Mesendoderm (in vitro differentiated cells): Measurements from ENCODE around the gene TNNT3.

ENCODE experiments used
- DNase-seq: peaks from one replicate; pipeline ENCODE4 v3.0.0; 2013
- H2AK5ac ChIP-seq: 2 replicates; pipeline ENCODE4 v1.6.1; 2013; ENCODE audit warnings: low read length, inconsistent platforms
- H2BK120ac ChIP-seq: 2 replicates; pipeline ENCODE4 v1.6.1; 2013; ENCODE audit warnings: low read depth, mild to moderate bottlenecking, low read length, moderate library complexity, mixed read lengths
- H2BK15ac ChIP-seq: replicated peaks from 2 replicates; pipeline ENCODE4 v1.6.1; 2013; ENCODE audit warnings: low read depth, mild to moderate bottlenecking, moderate library complexity
- H2BK5ac ChIP-seq: 2 replicates; pipeline ENCODE4 v1.6.1; 2013; ENCODE audit warnings: low read length, inconsistent platforms
- H3K18ac ChIP-seq: 2 replicates; pipeline ENCODE4 v1.6.1; 2013; ENCODE audit warnings: mild to moderate bottlenecking, low read length, mixed read lengths
- H3K23ac ChIP-seq: one replicate; pipeline ENCODE4 v1.6.1; 2013; ENCODE audit warnings: low read length
- H3K27ac ChIP-seq: 2 replicates; pipeline ENCODE4 v1.5.1; 2013; ENCODE audit warnings: low read depth, mild to moderate bottlenecking, inconsistent platforms, low read length, moderate library complexity
- H3K27me3 ChIP-seq: 2 replicates; pipeline ENCODE4 v1.6.1; 2013; ENCODE audit warnings: low read length, control low read depth, mild to moderate bottlenecking, inconsistent platforms; ENCODE audit not compliant: insufficient read depth, poor library complexity
- H3K36me3 ChIP-seq: 2 replicates; pipeline ENCODE4 v1.6.1; 2013; ENCODE audit warnings: low read length, inconsistent platforms; ENCODE audit not compliant: control insufficient read depth, insufficient read depth
- H3K4ac ChIP-seq: one replicate; pipeline ENCODE4 v1.6.1; 2013; ENCODE audit warnings: low read depth, mild to moderate bottlenecking, low read length, moderate library complexity
- H3K4me1 ChIP-seq: 2 replicates; pipeline ENCODE4 v1.6.1; 2013; ENCODE audit warnings: low read depth, low read length, inconsistent platforms; ENCODE audit not compliant: control insufficient read depth
- H3K4me2 ChIP-seq: 2 replicates; pipeline ENCODE4 v1.6.1; 2013; ENCODE audit warnings: low read length
- H3K4me3 ChIP-seq: 2 replicates; pipeline ENCODE4 v1.5.1; 2013; ENCODE audit warnings: mild to moderate bottlenecking, low read length
- H3K56ac ChIP-seq: one replicate; pipeline ENCODE4 v1.6.1; 2013; ENCODE audit warnings: low read length
- H3K79me1 ChIP-seq: 2 replicates; pipeline ENCODE4 v1.6.1; 2013; ENCODE audit warnings: low read length, inconsistent platforms
- H3K79me2 ChIP-seq: 2 replicates; pipeline ENCODE4 v1.6.1; 2013; ENCODE audit warnings: mild to moderate bottlenecking, low read length; ENCODE audit not compliant: control insufficient read depth, insufficient read depth
- H3K9ac ChIP-seq: 2 replicates; pipeline ENCODE4 v1.6.1; 2013; ENCODE audit warnings: low read length, inconsistent platforms
- H4K5ac ChIP-seq: one replicate; pipeline ENCODE4 v1.6.1; 2013; ENCODE audit warnings: low read length
- H4K8ac ChIP-seq: one replicate; pipeline ENCODE4 v1.6.1; 2013; ENCODE audit warnings: low read depth, mild to moderate bottlenecking, control low read depth, low read length, moderate library complexity
- WGBS: extraction: QIAGEN DNeasy Blood & Tissue Kit; methylation state at CpG from one replicate; pipeline ENCODE4 v1.1.7; 2013; ENCODE audit warnings: low lambda C conversion rate, missing lambda C conversion rate; ENCODE audit not compliant: insufficient coverage; ENCODE audit errors: extremely low coverage; 5-methylcytosine and 5-hydroxymethylcytosine counted together

Gene TNNT3

DNA sequence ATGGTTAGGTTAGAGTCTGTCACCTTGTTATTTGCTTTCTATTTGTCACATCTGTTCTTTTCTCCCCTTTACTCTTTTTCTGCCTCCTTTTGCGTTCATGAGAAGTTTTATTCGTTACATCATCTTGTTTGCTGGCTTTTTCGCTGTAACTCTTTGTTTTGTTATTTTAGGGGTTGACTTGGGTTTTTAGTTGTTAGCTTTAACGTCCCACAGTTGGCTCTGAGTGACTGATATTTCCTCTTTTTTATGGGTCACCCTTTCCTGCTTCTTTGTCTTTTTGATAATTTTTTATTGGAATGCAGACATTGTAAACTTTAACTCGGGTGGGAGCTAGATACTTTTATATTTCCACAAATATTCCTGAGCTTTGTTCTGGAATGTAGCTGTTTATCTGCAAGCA, 13.3 kb upstream of the TNNT3 start:
- Histone ChIP-seq H2AK5ac (no peak overlapping the region), H3K79me1 (no peaks in the 10 kb centered on the region), H3K79me2 (no peaks in the 10 kb centered on the region), H4K8ac (no peak overlapping the region), H3K56ac (no peak overlapping the region), H3K4me1 (no peaks in the 10 kb centered on the region), H3K4me3 (no peak overlapping the region), H2BK5ac (no peak overlapping the region), H4K5ac (no peak overlapping the region), H2BK15ac (no peak overlapping the region), H2BK120ac (no peak overlapping the region), H3K4me2 (no peak overlapping the region), H3K4ac (no peak overlapping the region), H3K23ac (no peak overlapping the region), H3K18ac (no peak overlapping the region), H3K27me3 (no peaks in the 10 kb centered on the region), H3K36me3 (no peaks in the 10 kb centered on the region), H3K9ac (no peak overlapping the region), H3K27ac (no peak overlapping the region)
- no CpG with 5 or more reads among the region's 5 CpGs for WGBS
- no peak for DNase-seq

DNA sequence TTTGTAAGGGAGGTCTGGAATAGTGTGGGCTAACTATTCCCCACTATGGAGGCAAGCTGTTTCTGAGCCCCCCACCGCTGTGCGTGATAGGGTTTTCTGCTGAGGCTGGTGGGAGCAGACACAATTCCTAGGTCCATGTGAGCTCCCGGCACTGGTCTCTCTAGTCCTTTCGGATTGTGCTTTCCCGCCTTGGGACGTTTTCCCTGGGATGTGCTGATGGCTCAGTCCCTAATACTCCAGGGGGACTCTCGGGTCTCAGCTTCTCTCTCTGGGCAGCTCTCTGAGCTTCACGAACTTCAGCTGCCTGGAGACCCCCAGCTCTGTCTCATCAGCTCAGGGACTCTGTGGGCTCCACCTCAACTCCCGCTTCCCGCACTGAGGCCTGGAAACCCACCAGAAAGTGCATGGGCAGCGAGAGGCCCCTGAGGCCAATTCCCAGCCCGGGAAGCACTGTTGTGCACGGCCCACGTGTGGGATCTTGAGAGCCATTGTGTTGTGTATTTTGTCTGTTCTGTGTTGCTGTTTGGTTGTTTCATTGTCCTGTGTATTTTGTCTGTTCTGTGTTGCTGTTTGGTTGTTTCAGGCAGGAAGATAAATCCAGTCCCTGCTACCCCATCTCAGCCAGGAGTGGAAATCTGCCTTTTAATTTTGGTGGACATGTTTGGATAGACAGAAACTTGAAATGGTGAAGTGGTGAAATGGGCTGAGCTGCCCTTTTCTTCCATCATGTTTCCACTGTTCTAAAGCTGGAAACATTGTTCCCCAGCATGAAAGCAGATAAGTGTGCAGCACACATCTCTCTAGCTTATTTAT, 12.7 kb upstream of the TNNT3 start:
- no peak overlapping the region for H2BK120ac ChIP-seq
- no peak overlapping the region for H3K9ac ChIP-seq

DNA sequence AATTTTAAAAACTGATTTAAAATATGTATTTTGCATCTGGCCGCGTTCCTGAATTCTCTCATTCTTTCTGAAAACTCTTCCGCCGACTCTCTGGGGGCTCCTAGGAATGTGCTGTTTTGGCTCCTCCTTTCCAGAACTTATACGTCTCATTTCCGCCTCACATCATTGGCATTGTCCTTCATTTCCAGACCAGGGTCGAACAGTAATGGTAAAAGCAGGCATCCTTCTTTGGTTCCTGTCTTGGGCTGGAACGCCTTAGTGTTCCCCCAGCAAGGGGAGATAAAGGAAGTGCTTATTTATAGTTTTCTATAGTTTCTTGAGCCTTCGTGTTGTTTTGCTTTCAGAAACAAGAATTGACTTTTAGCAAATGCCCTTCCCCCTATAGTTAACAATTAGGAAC, 10.9 kb upstream of the TNNT3 start:
- no CpG with 5 or more reads among the region's 9 CpGs for WGBS
- no peak overlapping the region for H3K23ac ChIP-seq

More for the DNA sequence above, 12.7 kb upstream of the TNNT3 start:
- no peaks in the 10 kb centered on the region for H3K79me2 ChIP-seq
- H2AK5ac ChIP-seq: no peak overlapping the region
- no peak overlapping the region for H4K8ac ChIP-seq
- H3K79me1 ChIP-seq: no peaks in the 10 kb centered on the region
- H3K36me3 ChIP-seq: no peaks in the 10 kb centered on the region
- no peak overlapping the region for H3K4me2 ChIP-seq
- WGBS: no CpG with 5 or more reads among the region's 14 CpGs
- H2BK5ac ChIP-seq: no peak overlapping the region
- no peak overlapping the region for H3K18ac ChIP-seq
- no peak overlapping the region for H3K56ac ChIP-seq
- H3K4ac ChIP-seq: no peak overlapping the region
- no peak for DNase-seq
- H3K4me1 ChIP-seq: no peaks in the 10 kb centered on the region
- no peak overlapping the region for H2BK15ac ChIP-seq
- H3K23ac ChIP-seq: no peak overlapping the region
- no peak overlapping the region for H3K27ac ChIP-seq
- no peak overlapping the region for H4K5ac ChIP-seq
- no peak overlapping the region for H3K4me3 ChIP-seq
- H3K27me3 ChIP-seq: no peaks in the 10 kb centered on the region

DNA sequence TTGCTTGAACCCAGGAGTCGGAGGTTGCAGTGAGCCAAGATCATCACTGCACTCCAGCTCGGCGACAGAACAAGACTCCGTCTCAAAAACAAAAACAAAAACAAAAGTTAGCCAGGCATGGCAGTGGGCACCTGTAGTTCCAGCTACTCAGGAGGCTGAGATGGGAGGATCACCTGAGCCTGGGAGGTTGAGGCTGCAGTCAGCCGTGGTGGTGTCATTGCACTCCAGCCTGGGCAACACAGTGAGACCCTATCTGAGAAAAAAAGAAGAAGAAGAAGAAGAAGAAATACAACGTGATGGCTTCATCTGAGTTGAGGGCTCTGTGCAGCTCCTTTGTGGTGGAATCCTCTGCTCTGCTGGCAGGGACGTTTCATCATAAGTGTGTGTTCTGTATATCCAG, 10.0 kb upstream of the TNNT3 start:
- H3K23ac ChIP-seq: no peak overlapping the region
- H2BK15ac ChIP-seq: no peak overlapping the region
- H2AK5ac ChIP-seq: no peak overlapping the region
- no peaks in the 10 kb centered on the region for H3K4me1 ChIP-seq
- H3K56ac ChIP-seq: no peak overlapping the region
- DNase-seq: no peak
- no peaks in the 10 kb centered on the region for H3K27me3 ChIP-seq
- no peak overlapping the region for H3K9ac ChIP-seq
- WGBS: no CpG with 5 or more reads among the region's 7 CpGs
- no peak overlapping the region for H3K4ac ChIP-seq
- no peak overlapping the region for H3K18ac ChIP-seq
- no peak overlapping the region for H4K5ac ChIP-seq
- H3K4me2 ChIP-seq: no peak overlapping the region
- no peak overlapping the region for H4K8ac ChIP-seq
- H3K4me3 ChIP-seq: no peak overlapping the region
- H3K27ac ChIP-seq: no peak overlapping the region
- no peaks in the 10 kb centered on the region for H3K36me3 ChIP-seq
- H2BK5ac ChIP-seq: no peak overlapping the region
- no peak overlapping the region for H2BK120ac ChIP-seq
- no peaks in the 10 kb centered on the region for H3K79me1 ChIP-seq
- H3K79me2 ChIP-seq: no peaks in the 10 kb centered on the region

More for the DNA sequence above, 10.9 kb upstream of the TNNT3 start:
- H2BK120ac ChIP-seq: no peak overlapping the region
- no peak overlapping the region for H3K4me3 ChIP-seq
- no peak overlapping the region for H3K4me2 ChIP-seq
- H3K9ac ChIP-seq: no peak overlapping the region
- H3K79me1 ChIP-seq: no peaks in the 10 kb centered on the region
- H3K4ac ChIP-seq: no peak overlapping the region
- no peak overlapping the region for H2AK5ac ChIP-seq
- H3K27ac ChIP-seq: no peak overlapping the region
- no peak overlapping the region for H4K5ac ChIP-seq
- no peak for DNase-seq
- peak overlapping the region; percentile 14 for H3K18ac ChIP-seq
- H3K27me3 ChIP-seq: no peaks in the 10 kb centered on the region
- H3K36me3 ChIP-seq: no peaks in the 10 kb centered on the region
- no peaks in the 10 kb centered on the region for H3K4me1 ChIP-seq
- no peak overlapping the region for H2BK15ac ChIP-seq
- H3K56ac ChIP-seq: no peak overlapping the region
- H4K8ac ChIP-seq: no peak overlapping the region
- no peak overlapping the region for H2BK5ac ChIP-seq
- H3K79me2 ChIP-seq: no peaks in the 10 kb centered on the region

DNA sequence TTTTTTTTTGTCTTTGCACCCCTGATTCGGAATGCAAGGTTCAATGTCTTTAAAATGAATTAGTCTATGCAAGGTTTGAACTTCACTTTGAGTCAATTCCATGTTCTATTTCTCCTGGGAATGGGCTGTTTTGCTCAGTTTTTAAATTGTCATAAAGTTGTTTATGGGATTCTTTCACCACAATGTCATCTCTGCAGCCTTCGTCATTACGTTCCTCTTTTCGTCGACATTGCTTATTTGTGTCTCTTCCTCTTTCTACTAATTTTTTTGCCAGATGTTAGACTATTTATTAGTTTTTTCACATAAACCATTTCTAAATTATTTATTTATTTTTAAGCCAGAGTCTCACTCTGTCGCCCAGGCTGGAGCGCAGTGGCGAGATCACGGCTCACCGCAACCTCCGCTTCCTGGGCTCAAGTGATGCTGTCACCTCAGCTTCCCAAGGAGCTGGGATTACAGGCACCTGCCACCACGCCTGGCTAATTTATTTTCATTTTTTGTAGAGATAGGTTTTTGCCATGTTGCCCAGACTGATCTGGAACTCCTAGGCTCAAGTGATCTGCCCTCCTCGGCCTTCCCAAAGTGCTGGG, 7.1 kb upstream of the TNNT3 start:
- H3K9ac ChIP-seq: no peak overlapping the region
- H3K56ac ChIP-seq: no peak overlapping the region
- H2BK15ac ChIP-seq: no peak overlapping the region
- H3K36me3 ChIP-seq: no peaks in the 10 kb centered on the region
- no peaks in the 10 kb centered on the region for H3K79me1 ChIP-seq
- no peak overlapping the region for H2AK5ac ChIP-seq
- no peak overlapping the region for H3K4me2 ChIP-seq
- H3K27me3 ChIP-seq: no peaks in the 10 kb centered on the region
- H3K79me2 ChIP-seq: no peaks in the 10 kb centered on the region
- no peak overlapping the region for H3K23ac ChIP-seq
- no peak overlapping the region for H4K8ac ChIP-seq
- H4K5ac ChIP-seq: no peak overlapping the region
- no peak for DNase-seq
- no peak overlapping the region for H3K18ac ChIP-seq
- no peak overlapping the region for H3K27ac ChIP-seq
- no peak overlapping the region for H2BK5ac ChIP-seq
- no peak overlapping the region for H3K4ac ChIP-seq
- WGBS: no CpG with 5 or more reads among the region's 13 CpGs
- H2BK120ac ChIP-seq: no peak overlapping the region
- H3K4me3 ChIP-seq: no peak overlapping the region
- H3K4me1 ChIP-seq: no peaks in the 10 kb centered on the region
